ENCODE results near the gene ERMP1. TPM values are rescaled to one million over a fixed set of nuclear protein-coding genes. Genes with fewer than 3 reads are reported as not detected.

Gene ERMP1
- polyA plus RNA-seq, 1 of the 3 experiments (the other 2 are of a cell fraction), result 5.9 TPM

GRCh38 chr9:5735072-5735471, 97.8 kb downstream of the ERMP1 start:
- Histone ChIP-seq H3F3A (replicated peaks; ENCODE audit: insufficient read depth) (peaks cover 3% of the 10 kb centered on the region), H4K20me1 (ENCODE audit: insufficient read depth) (no peaks in the 10 kb centered on the region), H3K27ac (ENCODE audit: low read depth in 2 of 2, low read length in 1 of 2) (no peak overlapping the region), H3K4me3 (ENCODE audit: low read depth in 2 of 2, low read length in 1 of 2) (no peak overlapping the region), H3K79me2 (ENCODE audit: insufficient read depth) (no peaks in the 10 kb centered on the region), H3K4me2 (no peak overlapping the region), H3K27me3 (ENCODE audit: insufficient read depth) (no peaks in the 10 kb centered on the region), H3K36me3 (replicated peaks in 1 of 2; ENCODE audit: control insufficient read depth in 1 of 2, insufficient read depth in 2 of 2, low read length in 1 of 2) (peaks cover 73 to 86% of the 10 kb centered on the region in 2 experiments), H3K9me2 (no peaks in the 10 kb centered on the region), H3K4me1 (ENCODE audit: control insufficient read depth in 1 of 2, insufficient read depth in 2 of 2, low read depth in 1 of 2, low read length in 1 of 2) (peaks cover 0 to 2% of the 10 kb centered on the region in 2 experiments; a peak in 1 of 4 replicates), H2AFZ (ENCODE audit: low read depth) (no peak overlapping the region), H3K9ac (no peak overlapping the region), H3K9me3 (no peaks in the 10 kb centered on the region)
- CTCF ChIA-PET, result interaction anchor here (0.6 kb wide), 1 partner anchor 15 kb away, joined by 5 read pairs; no protein-coding TSS in a partner anchor
- POLR2A ChIA-PET, result no interaction called here
- TF ChIP-seq USF1 (IDR thresholded peaks at IDR 0.05; ENCODE audit: borderline replicate concordance, low read depth), result no peak
- TF ChIP-seq CHD2 (IDR thresholded peaks at IDR 0.05; ENCODE audit: low read length, partially characterized antibody), result no peak
- TF ChIP-seq EZH2phosphoT487 (IDR thresholded peaks at IDR 0.05; ENCODE audit: borderline replicate concordance, low read depth), result no peak
- TF ChIP-seq FOXJ3 (CRISPR knock-in tag; IDR thresholded peaks at IDR 0.05), result no peak
- TF ChIP-seq RXRA (IDR thresholded peaks at IDR 0.05; ENCODE audit: borderline replicate concordance, low read depth), result no peak
- TF ChIP-seq POLR2AphosphoS5 (IDR thresholded peaks at IDR 0.05; ENCODE audit: low read depth, low read length), result no peak
- no peak for TF ChIP-seq PBX3 (IDR thresholded peaks at IDR 0.05)
- TF ChIP-seq EP300 (IDR thresholded peaks at IDR 0.05; ENCODE audit: borderline replicate concordance in 1 of 2, low read depth in 1 of 2, low read length in 1 of 2), result no peak
- no peak for TF ChIP-seq IRF3 (IDR thresholded peaks at IDR 0.05; ENCODE audit: low read depth, low read length)
- no peak for TF ChIP-seq RFX5 (IDR thresholded peaks at IDR 0.05; ENCODE audit: low read length)
- TF ChIP-seq TAF1 (IDR thresholded peaks at IDR 0.05; ENCODE audit: borderline replicate concordance, low read depth, low read length), result no peak
- no peak for TF ChIP-seq GATA2 (CRISPR knock-in tag; IDR thresholded peaks at IDR 0.05)
- no peak for TF ChIP-seq FOXM1 (IDR thresholded peaks at IDR 0.05; ENCODE audit: low read depth)
- no peak for TF ChIP-seq JUND (IDR thresholded peaks at IDR 0.05)
- no peak for DNase-seq
- 95% methylated on average over 2 of the region's 2 CpGs for WGBS (ENCODE audit: low lambda C conversion rate)

Other genes starting within 250 kb of the ERMP1 start
- 21.9 and 37.2 TPM in 2 replicates for gene RIC1, start 204.0 kb downstream of the ERMP1 start, polyA plus RNA-seq (2012; rRNA removed)
- not detected in 2 replicates for gene MLANA, start 57.8 kb upstream of the ERMP1 start, polyA plus RNA-seq (2012; rRNA removed)
- 4.1 and 5.9 TPM in 2 replicates for gene RANBP6, start 182.5 kb upstream of the ERMP1 start, polyA plus RNA-seq (2012; rRNA removed)